HG03064 (cell line): ENCODE results near the gene CCDC136.

Experiments
- ATAC-seq: cut with Tn5 transposase; IDR thresholded peaks from one replicate; pipeline ENCODE4 v1.9.1; 2021; ENCODE audit warnings: low read depth; ENCODE audit not compliant: unreplicated experiment

The CCDC136 gene

DNA sequence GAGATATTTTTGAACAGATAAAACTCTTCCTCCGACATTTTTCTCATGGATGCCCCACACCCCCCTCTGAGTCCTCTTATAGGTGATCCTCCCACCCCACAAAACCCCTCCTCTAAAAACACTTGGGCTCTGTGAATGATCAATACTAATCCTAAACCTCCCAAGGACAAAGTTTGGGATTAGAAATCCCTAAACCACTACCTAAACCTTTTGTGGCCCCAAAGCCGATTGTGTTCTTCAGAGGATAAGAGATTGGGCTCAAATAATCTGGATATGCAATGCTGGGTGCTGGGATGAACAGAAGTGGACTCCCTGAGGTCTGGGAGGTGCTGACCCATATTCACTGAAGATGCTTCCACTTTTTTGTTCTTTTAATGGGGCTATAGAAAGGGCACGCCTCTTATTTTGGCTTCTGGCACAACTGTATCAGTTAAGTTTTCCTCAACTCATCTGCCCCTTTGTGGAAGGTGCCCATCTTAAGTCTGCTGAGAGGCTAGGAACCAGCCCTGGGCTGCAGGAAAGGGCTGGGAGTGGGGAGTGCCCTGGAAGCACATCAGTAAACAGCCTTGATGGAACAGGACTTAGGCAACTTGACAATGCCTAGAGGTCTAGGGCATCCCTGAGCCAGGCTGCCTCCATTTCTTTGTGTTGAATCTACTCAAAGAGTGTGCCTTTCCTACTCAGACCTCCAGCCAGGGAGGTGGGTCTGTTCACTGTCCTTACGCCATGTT, 15.9 kb upstream of the CCDC136 start, which contains the start of gene OPN1SW:
Gene OPN1SW (minus strand): TSS at position 51 of the 731 bp plus-strand sequence. CDS start 13 bp downstream, at position 38.
- ATAC-seq = no peak

DNA sequence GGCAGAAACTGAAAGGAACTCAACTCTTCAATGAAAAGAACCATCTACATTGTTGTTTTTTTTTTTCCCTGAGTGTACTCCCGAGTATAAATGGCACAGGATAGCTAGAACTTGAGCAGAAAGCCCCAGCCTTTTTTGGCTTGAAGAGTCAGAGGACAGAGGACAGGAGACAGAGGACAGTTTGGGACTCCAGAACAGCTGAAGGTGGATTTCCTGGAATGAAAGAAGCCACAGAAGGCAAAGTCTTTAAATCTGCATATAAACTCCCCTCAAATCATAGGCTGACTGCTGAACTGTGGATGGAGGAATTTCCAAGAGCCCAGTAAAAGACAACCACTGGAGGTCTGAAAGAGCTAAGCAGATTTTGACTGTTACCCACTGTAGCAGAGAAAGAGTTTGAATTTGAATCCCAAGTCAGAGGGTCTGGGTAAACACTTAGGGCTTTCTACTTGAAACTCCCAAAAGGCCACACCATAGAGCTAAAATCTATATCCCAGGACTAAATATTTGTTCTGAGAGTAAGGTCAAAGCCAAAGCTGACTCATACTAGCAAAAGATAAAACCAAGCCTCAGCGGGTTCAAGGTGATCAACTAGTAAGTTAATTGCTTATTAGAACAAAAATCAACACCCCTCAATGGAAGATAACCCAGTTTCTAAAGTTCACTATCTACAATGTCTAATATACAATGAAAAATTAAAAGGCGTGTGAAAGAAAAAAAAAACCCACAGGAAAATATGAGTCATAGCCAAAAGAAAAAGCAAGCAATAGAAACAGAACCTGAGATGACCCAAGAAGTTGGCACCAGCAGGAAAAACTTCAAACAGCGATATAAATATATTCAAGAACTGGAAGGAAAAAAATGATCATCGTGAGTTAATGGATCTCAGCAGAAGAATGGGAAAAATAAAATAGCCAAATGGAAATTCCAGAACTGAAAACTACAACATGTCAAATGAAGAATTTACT, 14.3 kb upstream of the CCDC136 start:
- no peak for ATAC-seq

DNA sequence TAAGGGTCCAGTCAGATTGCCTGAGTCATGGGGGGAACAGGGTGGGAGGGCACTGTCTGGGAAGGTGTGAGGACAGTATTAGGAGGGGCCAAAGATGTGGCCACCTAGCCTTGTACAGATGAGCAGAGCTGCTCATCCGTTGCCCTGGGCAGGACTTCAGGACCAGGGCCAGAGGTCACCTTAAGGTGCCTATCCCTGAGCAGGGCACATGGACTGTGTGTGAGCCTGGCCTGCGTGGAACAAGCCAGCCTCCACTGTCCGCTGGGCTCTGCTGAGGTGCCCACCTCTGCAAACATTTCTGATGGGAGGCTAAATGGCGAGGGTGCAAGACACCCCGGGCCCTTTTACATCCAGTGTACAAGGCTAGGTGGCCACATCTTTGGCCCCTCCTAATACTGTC, 12.8 kb upstream of the CCDC136 start:
- ATAC-seq = no peak

DNA sequence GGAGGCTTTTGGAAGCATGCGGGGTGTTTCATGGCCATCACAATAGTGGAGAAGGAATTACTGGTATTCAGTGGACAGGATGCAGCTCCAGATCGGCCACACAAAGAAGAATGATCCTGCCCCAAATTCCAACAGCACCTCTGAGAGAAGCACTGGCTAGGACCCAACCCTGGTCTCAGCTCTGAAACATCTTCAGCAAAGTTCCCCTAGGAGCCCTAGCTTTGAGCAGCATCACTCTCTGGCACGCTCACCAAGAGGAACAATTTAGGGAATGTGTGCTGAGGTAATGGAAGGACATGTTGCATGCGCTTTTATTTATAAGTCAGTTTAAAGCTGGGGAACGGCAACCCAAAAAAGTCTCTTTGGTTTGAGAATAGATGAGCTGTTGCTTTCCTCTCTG, 10.6 kb upstream of the CCDC136 start:
- ATAC-seq = no peak

DNA sequence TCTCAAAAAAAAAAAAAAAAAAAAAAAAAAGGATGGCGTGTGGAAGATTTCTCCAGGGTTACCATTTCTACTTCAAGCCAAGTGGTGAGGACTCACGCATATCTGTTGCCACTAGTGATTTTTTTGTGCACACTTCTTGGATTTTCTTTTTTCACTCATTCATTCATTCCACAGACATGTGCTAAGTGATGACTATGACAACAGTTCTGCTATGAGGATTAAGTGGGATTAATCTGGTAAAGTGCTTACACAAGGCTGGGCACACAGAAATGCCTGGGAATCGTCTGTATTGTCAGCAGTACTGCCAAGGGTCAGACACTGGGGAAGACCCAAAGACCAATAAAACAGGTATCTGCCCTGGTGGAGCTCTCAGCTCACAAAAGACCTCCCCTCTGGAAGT, 9.9 kb upstream of the CCDC136 start:
- ATAC-seq = no peak

DNA sequence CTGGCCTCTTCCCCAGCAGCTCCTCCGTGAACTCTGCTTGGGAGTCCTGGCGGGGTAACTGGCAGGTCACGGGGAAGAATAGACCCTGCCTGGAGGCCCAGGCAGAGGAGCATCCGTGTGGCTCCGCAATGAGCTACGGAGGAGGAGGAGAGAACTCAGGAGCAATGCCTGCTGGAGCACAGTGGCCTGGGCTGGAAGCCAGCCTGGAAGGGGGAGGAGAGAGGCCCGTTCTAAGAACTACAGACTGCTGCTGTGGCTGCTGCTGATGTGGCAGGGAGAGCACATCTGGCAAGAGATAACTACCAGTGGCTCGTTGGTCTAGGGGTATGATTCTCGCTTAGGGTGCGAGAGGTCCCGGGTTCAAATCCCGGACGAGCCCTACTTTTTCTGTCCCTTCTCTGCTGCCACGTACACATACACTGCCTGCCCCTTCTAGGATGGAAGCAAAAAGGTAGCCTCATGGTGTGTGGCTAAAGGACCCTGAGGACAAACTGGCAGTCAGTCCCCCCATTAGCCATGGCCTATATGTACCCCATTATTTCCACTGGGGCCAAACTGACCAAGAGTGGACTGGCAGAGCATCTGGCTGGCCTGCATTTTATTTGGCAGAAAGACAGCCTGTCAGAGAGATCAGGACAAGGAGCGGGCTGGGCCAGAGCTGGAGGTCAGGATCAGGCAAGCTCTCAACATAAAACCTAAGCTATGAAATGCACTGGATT, 8.5 kb upstream of the CCDC136 start:
- ATAC-seq = no peak

DNA sequence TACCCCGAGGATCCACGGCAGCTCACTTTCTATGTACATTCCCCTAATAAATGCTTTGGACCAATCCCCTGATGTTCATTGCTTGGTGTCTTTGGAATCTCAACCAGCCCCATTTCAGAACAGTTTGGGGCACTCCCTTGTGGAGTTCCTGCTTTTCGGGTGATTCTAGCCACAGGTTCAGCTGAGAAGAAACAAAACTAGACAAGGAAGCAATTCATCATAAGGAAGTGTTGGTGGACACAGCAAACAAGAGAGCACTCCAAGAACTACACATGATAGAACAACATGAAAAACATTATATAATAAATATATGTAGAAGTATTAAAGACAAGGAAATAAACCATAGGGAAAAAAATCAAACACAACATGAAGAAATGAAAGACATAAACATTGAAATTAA, 6.0 kb upstream of the CCDC136 start:
- no peak for ATAC-seq

DNA sequence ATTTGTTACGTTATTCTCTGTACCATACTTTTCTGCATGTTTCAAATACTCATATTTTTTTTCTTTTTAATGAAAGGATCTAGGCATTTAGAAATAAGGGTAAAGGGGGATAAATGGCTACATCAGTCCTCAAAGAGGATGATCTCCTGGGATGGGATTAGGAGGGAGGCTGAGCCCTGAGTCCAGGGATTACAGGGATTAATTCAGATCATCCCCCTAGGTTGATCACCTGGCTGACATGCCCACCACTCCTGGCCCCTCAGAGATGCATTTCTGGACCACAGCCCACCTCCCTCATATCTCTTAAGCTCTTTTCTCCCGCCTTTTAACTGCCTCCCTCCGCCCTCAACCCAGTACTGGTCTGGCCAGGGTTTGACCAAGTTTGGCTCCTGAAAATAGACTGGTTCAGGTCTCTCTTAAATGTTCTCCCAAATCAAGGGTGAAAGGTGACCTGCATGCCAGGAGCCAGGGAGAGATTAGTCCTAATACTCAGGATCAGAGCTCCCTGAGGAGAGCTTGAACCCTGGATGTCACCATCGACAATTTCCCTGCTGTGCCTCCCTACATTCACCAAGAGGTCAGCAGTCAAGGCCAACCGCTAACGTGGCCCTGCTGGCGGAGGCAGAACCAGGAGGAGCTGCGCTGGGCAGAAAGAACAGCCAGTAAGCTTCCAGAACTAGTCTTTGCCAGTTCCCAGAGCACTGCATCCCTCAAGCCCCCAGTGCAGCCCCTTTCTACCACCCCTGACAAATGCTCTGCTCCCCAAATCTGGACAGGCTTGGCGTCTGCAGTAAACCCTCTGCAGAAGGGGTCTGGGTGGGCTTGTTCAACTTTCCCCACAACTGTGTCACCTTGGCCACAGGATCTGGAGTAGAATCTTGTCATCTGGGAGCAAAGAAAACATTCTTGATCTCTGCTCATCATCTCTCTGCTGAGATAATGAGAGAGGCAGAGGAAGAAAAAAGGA, 3.0 kb upstream of the CCDC136 start:
- no peak for ATAC-seq

DNA sequence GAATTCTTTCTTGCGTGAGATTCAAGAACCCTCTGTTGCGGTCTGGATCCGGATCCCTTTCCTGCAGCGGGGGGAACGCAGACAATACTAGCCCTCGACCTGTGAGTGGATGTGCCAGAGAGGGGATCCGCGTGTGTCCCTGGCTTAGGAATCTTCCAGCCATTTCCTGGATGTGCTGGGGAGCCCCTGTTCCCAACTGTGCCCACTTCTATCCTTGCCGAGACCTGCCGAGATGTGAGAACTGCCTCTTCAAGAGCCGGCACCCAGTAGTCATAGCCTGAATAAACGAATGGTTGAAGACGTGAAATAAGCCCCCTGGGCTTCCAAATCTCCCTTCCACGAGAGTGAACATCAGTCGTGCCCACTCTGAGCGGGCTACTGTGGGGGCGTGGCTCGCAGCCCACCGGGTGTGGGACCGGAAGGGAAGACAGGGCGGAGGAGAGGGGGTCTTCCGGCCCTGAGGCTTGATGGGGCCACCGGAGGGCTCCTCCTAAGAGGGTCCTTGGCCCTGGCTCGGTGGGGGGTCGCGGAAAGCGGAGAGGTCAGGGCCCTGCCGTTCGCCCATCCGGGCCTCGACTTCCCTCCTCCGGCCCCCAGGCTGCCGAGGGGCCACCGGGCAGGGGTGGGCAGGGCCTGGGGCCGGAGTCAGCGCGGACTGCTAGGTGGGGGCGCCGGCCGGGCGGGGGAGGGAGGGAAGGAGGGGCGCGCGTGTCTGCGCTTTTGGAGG, 1.3 kb upstream of the CCDC136 start:
- no peak for ATAC-seq

DNA sequence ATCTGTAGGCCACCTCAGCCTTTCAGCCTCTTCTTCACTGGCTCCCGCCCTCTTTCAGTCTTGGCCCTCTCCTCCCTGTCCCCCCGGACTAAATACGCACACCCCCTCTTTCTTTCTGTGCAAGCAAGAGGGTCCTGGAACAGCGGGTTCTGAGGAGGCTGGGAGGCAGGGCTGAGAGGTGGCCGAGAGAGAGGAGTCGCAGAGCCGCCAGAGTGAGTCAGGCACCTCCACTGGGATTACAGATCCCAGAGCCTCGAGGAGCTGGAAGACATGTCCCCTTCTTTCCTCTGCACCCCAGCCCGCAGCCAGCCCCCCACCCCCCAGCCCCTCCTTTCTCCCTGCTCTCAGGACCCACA, 182 bp downstream of the CCDC136 start:
- ATAC-seq = no peak

DNA sequence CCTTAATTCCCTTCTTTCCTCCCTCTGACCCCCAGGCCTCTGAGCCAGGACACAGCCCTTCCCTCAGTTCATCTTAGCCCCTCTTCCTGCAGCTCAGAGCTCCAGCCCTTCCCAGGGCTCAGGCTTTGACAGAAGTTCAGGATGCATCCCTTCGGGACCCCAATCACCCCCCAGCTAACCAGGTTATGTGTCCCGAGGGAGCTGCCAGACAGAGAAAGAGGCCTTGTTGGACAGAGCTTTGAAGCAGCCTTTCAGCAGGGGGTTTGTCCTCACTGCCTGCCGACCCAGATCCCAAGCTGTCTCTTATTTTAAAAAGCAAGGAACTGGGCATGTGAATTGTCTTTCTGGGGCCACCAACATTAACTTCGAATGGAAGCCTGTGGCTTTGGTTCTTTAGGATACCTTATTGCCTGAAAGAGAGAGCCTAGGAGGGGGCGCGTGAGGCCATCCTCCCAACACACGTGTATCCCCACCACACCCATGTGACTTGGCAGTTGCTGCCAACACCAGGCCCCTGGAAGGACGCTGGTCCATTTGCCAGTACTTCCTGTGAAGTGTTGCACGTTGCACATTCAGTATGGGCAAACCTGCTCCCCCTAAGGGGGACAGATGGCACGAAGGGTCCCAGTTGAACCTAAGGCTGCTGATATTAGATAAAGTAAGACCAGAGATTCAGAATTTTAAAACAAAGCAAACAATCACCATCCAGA, 858 bp downstream of the CCDC136 start:
- no peak for ATAC-seq

DNA sequence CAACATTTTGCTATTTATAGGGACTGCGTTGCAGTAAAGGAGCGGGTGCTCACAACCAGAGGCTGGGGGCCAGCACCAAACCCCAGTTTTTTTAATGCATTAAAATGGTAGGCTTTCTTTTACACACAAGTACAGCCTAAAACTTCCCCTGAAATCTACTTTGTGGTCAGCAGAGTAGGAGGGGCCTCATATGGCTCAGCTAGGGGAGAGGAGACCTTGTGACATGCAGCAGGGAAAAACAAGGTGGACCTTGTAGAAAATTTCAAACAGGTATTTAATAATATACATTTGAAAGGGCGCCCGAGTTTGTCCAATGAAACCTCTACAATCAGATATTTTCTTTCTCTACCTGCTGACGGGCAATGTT, 1.4 kb downstream of the CCDC136 start:
- ATAC-seq = no peak

DNA sequence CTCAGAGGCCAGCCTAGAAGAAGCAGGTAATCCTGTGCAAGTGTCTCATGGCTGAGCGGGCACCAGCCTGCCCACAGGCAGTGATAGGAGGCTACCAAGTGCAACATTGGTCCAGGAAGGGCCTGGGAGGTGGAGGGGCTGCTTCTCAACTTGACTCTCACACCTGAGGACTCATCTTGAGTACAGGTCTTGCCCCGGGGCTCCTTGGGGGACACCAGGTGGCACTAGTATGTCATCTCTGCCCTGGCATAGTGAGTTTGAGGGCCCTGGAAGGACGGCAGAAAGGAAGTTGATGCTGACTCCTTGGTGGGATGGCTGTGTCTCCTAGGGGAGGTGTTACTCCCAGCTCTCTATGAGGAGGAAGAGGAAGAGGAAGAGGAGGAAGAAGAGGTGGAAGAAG, 2.3 kb downstream of the CCDC136 start:
- no peak for ATAC-seq

DNA sequence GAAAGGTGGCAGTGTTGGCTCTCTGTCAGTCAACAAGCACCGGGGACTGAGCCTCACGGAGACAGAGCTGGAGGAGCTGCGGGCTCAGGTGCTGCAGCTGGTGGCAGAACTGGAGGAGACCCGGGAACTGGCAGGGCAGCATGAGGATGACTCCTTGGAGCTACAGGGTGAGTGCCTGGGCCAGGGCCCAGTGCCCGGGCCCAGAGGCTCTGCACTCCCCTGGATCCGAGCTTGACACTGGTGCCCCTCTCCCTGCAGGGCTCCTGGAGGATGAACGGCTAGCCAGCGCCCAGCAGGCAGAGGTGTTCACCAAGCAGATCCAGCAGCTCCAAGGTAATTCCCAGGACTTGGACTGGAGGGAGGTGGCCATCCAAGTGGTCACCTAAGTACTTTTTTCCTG, 2.7 kb downstream of the CCDC136 start:
- no peak for ATAC-seq

DNA sequence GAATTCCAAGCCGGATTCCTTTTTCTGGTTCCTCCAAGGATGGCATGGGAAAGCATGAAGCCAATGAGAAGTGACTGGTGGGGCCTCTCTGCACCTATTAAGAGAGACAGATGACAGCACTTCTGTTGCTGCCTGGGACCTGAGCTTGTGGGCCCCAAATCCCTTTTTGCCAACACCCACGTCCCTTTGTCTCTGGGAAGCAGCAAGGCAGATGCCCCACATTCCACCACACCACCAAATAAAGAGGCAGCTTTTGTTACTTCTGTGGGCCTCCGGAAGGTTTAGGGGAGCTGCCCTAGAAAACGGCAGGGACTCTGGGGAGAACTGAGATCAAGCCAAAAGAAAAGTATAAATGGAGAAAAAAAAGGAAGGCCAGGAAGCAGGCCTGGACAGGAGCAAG, 3.4 kb downstream of the CCDC136 start:
- no peak for ATAC-seq

DNA sequence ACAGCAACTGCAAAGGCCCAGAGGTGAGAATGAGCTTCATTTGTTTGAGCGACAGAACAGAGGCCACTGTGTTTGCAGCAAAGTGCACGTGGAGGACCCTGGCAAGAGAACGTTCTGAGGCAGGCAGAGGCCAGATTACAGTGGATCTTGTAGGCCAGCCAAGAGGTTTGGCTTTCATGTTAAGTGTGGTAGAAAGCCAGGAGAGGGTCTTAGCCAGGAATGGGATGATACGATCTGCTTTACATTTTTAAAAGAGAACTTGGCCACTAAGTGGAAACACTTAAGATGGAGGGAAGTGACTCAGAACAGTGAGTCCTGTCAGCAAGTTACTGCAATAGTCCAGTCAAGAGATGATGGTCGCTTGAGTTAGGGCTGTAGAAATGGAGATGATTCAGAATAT, 4.6 kb downstream of the CCDC136 start:
- no peak for ATAC-seq

DNA sequence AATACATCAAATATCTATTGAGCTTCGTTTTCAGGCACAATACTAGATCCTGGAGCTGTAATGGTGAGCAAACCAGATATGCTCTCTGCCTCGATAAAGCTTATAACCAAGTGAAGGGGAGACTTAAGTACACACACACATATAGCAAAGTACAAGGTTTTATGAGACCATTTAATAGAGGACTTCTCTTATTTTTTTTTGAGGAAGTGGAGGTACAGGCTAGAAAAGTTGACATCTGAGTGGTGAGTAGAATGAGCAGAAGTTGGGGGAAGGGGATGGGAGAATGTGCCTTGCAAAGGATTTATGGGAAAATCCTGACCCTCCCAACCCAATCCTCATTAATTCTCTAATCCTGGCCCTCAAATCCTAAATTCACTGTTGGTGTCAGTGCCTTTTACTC, 7.7 kb downstream of the CCDC136 start:
- no peak for ATAC-seq

DNA sequence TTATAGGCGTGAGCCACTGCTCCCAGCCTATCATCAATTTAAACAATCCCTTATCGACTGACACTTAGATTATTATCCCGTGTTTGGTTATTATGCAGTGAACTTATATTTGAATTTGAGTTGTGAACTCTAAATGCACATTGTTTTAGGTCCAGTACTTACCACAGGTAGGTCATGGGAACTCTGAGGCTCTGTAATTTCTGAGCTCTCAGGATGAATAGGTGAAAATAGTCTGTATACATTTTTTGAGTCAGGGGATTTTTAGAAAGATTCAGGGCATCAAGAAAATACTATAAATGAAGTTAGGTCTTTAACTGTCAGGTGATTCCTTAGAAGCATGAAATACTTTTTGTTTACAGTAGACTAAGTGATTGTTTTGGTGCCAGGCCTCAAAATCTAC, 8.8 kb downstream of the CCDC136 start:
- ATAC-seq = no peak

DNA sequence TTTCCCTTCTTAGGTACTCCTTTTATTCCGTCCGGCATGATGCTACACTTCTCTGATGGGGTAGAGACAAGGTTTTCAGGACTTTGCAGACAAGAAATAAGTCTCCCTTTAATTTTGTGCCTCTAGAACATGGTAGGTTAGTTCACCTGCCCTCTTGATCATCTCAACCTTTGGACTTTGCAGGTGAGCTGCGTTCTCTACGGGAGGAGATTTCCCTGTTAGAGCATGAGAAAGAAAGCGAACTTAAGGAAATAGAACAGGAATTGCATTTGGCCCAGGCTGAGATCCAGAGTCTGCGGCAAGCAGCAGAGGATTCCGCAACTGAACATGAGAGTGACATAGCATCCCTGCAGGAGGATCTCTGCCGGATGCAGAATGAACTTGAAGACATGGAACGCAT, 9.2 kb downstream of the CCDC136 start:
- ATAC-seq = no peak
